ENCODE results near the gene ATP7B.

- no peak for TF ChIP-seq CTCF (IDR thresholded peaks at IDR 0.05; ENCODE audit: borderline replicate concordance, extremely low read depth, low read length, poor library complexity, severe bottlenecking)
- TF ChIP-seq EZH2 (IDR thresholded peaks at IDR 0.05; ENCODE audit: borderline replicate concordance, low read depth, low read length, severe bottlenecking): no peak
These were observed 1.2 kb upstream of the ATP7B start for GRCh38 chr13:52012512-52012836.

Data from DND-41 (cell line).